ENCODE measurements around the gene EID3.
"Not testable (repeated sequence)": the region's sequence is repeated elsewhere in the genome, so short reads cannot be mapped to it uniquely, and the experiment has no call there.

EID3 gene

GRCh38 chr12:104320627-104321024, 17.1 kb downstream of the EID3 start:
- Histone ChIP-seq H3K36me3 (ENCODE audit: control insufficient read depth, insufficient read depth, low read length) (peaks cover 12% of the 10 kb centered on the region), H3K4me1 (ENCODE audit: control insufficient read depth, insufficient read depth, low read length) (no peaks in the 10 kb centered on the region), H3K27me3 (ENCODE audit: control insufficient read depth, insufficient read depth, low read length) (no peaks in the 10 kb centered on the region), H3K9ac (ENCODE audit: low read length) (no peak overlapping the region), H3K27ac (ENCODE audit: low read depth, low read length) (no peak overlapping the region), H3K4me3 (ENCODE audit: low read length) (no peak overlapping the region)

GRCh38 chr12:104321949-104322348, 18.4 kb downstream of the EID3 start:
- H3K4me3 ChIP-seq (ENCODE audit: low read length) = no peak overlapping the region
- peaks cover 13% of the 10 kb centered on the region for H3K36me3 ChIP-seq (ENCODE audit: control insufficient read depth, insufficient read depth, low read length)
- no peaks in the 10 kb centered on the region for H3K27me3 ChIP-seq (ENCODE audit: control insufficient read depth, insufficient read depth, low read length)
- H3K9ac ChIP-seq (ENCODE audit: low read length) = no peak overlapping the region
- H3K4me1 ChIP-seq (ENCODE audit: control insufficient read depth, insufficient read depth, low read length) = no peaks in the 10 kb centered on the region
- H3K27ac ChIP-seq (ENCODE audit: low read depth, low read length) = no peak overlapping the region

DNA sequence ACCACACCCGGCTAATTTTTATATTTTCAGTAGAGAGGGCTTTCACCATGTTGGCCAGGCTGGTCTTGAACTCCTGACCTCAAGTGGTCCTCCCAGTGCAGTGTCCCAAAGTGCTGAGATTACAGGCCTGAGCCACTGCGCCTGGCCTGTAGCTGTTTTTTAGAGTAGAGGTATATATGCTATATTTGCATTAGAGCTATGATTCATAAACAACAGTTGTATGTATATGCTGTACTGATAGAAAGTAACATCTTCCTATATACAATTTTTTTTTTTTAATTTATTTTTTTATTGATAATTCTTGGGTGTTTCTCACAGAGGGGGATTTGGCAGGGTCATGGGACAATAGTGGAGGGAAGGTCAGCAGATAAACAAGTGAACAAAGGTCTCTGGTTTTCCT, 19.0 kb downstream of the EID3 start:
- not testable (repeated sequence) for H3K27me3 ChIP-seq (ENCODE audit: control insufficient read depth, insufficient read depth, low read length); H3K4me3 ChIP-seq (ENCODE audit: low read length); H3K4me1 ChIP-seq (ENCODE audit: control insufficient read depth, insufficient read depth, low read length); H3K9ac ChIP-seq (ENCODE audit: low read length); H3K27ac ChIP-seq (ENCODE audit: low read depth, low read length)
- peaks cover 15% of the 10 kb centered on the region for H3K36me3 ChIP-seq (ENCODE audit: control insufficient read depth, insufficient read depth, low read length)

- H3K36me3 ChIP-seq (ENCODE audit: control insufficient read depth, insufficient read depth, low read length) = peaks cover 20% of the 10 kb centered on the region
- H3K4me1 ChIP-seq (ENCODE audit: control insufficient read depth, insufficient read depth, low read length) = no peaks in the 10 kb centered on the region
- no peak overlapping the region for H3K4me3 ChIP-seq (ENCODE audit: low read length)
- no peaks in the 10 kb centered on the region for H3K27me3 ChIP-seq (ENCODE audit: control insufficient read depth, insufficient read depth, low read length)
- H3K27ac ChIP-seq (ENCODE audit: low read depth, low read length) = no peak overlapping the region
- H3K9ac ChIP-seq (ENCODE audit: low read length) = no peak overlapping the region
These were observed 20.4 kb downstream of the EID3 start for GRCh38 chr12:104323899-104324298.

DNA sequence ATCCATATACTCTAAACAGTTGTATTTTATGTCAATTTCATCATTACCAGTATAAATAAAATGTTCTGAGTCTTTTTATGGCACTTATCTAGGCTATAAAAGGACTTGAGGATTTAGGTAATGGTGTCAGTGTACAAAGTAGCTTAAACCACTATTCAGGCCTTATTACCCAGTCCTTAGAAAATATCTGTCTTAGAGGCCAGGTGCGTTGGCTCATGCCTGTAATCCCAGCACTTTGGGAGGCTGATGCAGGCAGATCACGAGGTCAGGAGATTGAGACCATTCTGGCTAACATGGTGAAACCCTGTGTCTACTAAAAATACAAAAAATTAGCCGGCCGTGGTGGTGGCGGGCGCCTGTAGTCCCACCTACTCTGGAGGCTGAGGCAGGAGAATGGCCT, 24.7 kb downstream of the EID3 start:
- H3K27ac ChIP-seq (ENCODE audit: low read depth, low read length); H3K9ac ChIP-seq (ENCODE audit: low read length); H3K4me1 ChIP-seq (ENCODE audit: control insufficient read depth, insufficient read depth, low read length); H3K4me3 ChIP-seq (ENCODE audit: low read length); H3K27me3 ChIP-seq (ENCODE audit: control insufficient read depth, insufficient read depth, low read length): not testable (repeated sequence)
- H3K36me3 ChIP-seq (ENCODE audit: control insufficient read depth, insufficient read depth, low read length) = peaks cover 13% of the 10 kb centered on the region

DNA sequence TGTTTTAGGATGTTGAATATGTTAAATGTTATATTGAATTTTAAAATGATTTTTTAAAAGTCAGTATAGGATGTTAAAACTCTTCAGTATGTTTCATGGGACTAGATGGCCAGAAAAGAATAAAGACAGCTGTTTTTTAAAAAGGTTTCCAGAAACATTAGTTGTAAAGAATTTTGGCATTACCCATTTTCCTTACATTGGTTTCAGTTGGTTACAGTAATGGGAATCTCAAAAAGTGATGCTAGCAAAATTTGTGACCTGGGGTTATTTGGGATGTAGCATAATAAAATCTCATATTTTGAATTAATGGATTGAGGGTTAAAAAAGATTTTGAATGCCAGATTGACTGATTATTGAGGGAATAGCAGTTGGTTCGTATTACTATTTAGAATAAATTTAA, 25.3 kb downstream of the EID3 start:
- Histone ChIP-seq H3K4me3 (ENCODE audit: low read length) (no peak overlapping the region), H3K27ac (ENCODE audit: low read depth, low read length) (no peak overlapping the region), H3K27me3 (ENCODE audit: control insufficient read depth, insufficient read depth, low read length) (no peaks in the 10 kb centered on the region), H3K4me1 (ENCODE audit: control insufficient read depth, insufficient read depth, low read length) (no peaks in the 10 kb centered on the region), H3K9ac (ENCODE audit: low read length) (no peak overlapping the region), H3K36me3 (ENCODE audit: control insufficient read depth, insufficient read depth, low read length) (peaks cover 13% of the 10 kb centered on the region)

DNA sequence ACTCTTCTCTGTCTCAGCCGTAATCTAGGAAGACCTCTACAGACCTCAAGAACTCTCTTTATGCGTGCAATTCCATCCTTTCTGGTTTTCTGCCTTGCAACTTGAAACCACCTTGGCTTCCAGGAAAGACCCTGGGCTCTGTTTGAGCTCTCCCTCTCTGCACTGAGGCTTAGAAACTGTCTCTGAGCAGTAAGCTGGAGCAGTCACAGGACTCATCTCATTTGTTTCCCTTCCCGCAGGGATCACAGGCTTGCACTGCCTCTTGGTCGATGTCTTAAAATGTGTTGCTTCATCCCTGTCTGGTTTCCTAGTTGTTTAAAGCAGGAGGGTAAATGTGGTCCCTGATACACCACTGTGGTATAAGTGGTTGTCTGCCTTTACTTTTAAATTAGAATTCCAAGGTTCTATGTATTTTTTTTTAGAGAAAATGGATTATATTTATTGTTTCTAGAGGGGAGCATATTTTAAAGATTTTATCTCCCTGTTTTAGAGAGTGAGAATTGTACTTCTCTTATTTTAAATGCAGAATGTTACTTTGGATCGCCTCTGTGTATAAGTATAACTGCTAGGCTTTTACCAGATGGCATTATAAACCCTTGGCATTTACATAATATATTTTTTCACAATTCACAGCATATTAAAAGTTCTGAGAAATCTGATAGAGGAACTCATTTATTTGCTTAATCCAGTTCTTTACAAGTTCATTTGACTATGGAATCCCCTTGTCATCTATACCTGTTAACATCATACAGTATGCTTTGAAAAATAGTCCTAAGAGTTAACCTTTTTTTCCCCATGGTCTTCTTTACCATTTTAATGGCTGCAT, 26.4 kb downstream of the EID3 start:
- Histone ChIP-seq H3K9ac (ENCODE audit: low read length) (no peak overlapping the region), H3K27ac (ENCODE audit: low read depth, low read length) (no peak overlapping the region), H3K4me3 (ENCODE audit: low read length) (no peak overlapping the region), H3K36me3 (ENCODE audit: control insufficient read depth, insufficient read depth, low read length) (peaks cover 10% of the 10 kb centered on the region), H3K27me3 (ENCODE audit: control insufficient read depth, insufficient read depth, low read length) (no peaks in the 10 kb centered on the region), H3K4me1 (ENCODE audit: control insufficient read depth, insufficient read depth, low read length) (no peaks in the 10 kb centered on the region)

GRCh38 chr12:104331376-104331775, 27.8 kb downstream of the EID3 start:
- no peaks in the 10 kb centered on the region for H3K27me3 ChIP-seq (ENCODE audit: control insufficient read depth, insufficient read depth, low read length)
- no peak overlapping the region for H3K9ac ChIP-seq (ENCODE audit: low read length)
- no peak overlapping the region for H3K4me3 ChIP-seq (ENCODE audit: low read length)
- H3K4me1 ChIP-seq (ENCODE audit: control insufficient read depth, insufficient read depth, low read length) = no peaks in the 10 kb centered on the region
- H3K36me3 ChIP-seq (ENCODE audit: control insufficient read depth, insufficient read depth, low read length) = peaks cover 7% of the 10 kb centered on the region
- H3K27ac ChIP-seq (ENCODE audit: low read depth, low read length) = no peak overlapping the region

- not testable (repeated sequence) for H3K4me3 ChIP-seq (ENCODE audit: low read length); H3K9ac ChIP-seq (ENCODE audit: low read length); H3K27ac ChIP-seq (ENCODE audit: low read depth, low read length); H3K36me3 ChIP-seq (ENCODE audit: control insufficient read depth, insufficient read depth, low read length); H3K4me1 ChIP-seq (ENCODE audit: control insufficient read depth, insufficient read depth, low read length); H3K27me3 ChIP-seq (ENCODE audit: control insufficient read depth, insufficient read depth, low read length)
These were observed 28.7 kb downstream of the EID3 start for GRCh38 chr12:104332273-104332672.

DNA sequence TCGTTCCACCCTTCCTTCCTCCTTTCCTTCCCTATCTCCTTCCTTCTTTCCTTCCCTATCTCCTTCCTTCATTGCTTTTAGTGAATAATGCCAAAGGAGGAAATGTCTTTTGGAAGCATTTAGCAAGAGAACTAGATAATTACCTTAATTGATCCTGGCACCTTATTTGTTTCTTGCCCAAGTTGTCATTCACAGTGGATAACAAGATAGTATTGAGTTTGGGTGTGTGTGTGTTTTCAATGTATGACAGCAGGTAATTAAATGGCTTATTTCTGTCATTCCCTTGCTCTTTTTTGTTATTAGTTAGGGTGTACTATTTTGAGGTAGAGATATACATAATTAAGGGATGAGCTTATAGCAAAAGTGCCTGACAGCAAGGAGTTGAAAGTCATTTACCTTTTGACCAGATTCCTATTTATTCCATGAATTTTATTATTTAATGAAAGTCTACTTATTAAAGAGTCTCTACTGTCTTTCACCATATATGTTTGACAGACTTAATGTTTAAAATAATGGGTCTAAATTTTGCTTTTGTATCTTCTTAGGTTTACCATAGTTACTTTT, 30.2 kb downstream of the EID3 start:
- Histone ChIP-seq H3K4me3 (ENCODE audit: low read length) (no peak overlapping the region), H3K27ac (ENCODE audit: low read depth, low read length) (no peak overlapping the region), H3K9ac (ENCODE audit: low read length) (no peak overlapping the region), H3K4me1 (ENCODE audit: control insufficient read depth, insufficient read depth, low read length) (no peaks in the 10 kb centered on the region), H3K36me3 (ENCODE audit: control insufficient read depth, insufficient read depth, low read length) (no peaks in the 10 kb centered on the region), H3K27me3 (ENCODE audit: control insufficient read depth, insufficient read depth, low read length) (no peaks in the 10 kb centered on the region)

- Histone ChIP-seq H3K4me3 (ENCODE audit: low read length) (no peak overlapping the region), H3K36me3 (ENCODE audit: control insufficient read depth, insufficient read depth, low read length) (peaks cover 5% of the 10 kb centered on the region), H3K27me3 (ENCODE audit: control insufficient read depth, insufficient read depth, low read length) (no peaks in the 10 kb centered on the region), H3K9ac (ENCODE audit: low read length) (no peak overlapping the region), H3K4me1 (ENCODE audit: control insufficient read depth, insufficient read depth, low read length) (no peaks in the 10 kb centered on the region), H3K27ac (ENCODE audit: low read depth, low read length) (no peak overlapping the region)
These were observed 31.0 kb downstream of the EID3 start for GRCh38 chr12:104334581-104334980.

DNA sequence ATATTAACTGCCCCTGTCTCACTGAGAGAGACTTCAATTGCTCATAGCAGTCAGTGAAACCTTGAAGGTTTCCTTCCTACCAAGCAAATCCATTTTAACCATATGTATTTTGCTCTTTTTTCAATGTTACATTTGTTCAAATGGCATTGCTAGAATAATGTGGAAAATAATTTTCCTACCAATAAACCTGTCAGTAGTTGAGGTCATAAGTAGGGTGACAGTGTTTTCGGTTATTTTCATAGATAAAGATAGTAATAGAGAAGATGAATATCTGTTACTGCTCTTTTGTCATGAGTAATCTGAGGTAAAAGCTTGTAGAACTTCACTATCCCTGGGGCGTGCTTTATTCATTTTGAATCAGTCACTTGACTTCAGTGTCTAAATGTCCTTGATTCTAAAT, 32.6 kb downstream of the EID3 start:
- peaks cover 3% of the 10 kb centered on the region for H3K4me1 ChIP-seq (ENCODE audit: control insufficient read depth, insufficient read depth, low read length)
- H3K9ac ChIP-seq (ENCODE audit: low read length) = no peak overlapping the region
- H3K4me3 ChIP-seq (ENCODE audit: low read length) = no peak overlapping the region
- no peaks in the 10 kb centered on the region for H3K27me3 ChIP-seq (ENCODE audit: control insufficient read depth, insufficient read depth, low read length)
- no peak overlapping the region for H3K27ac ChIP-seq (ENCODE audit: low read depth, low read length)
- H3K36me3 ChIP-seq (ENCODE audit: control insufficient read depth, insufficient read depth, low read length) = peaks cover 16% of the 10 kb centered on the region

DNA sequence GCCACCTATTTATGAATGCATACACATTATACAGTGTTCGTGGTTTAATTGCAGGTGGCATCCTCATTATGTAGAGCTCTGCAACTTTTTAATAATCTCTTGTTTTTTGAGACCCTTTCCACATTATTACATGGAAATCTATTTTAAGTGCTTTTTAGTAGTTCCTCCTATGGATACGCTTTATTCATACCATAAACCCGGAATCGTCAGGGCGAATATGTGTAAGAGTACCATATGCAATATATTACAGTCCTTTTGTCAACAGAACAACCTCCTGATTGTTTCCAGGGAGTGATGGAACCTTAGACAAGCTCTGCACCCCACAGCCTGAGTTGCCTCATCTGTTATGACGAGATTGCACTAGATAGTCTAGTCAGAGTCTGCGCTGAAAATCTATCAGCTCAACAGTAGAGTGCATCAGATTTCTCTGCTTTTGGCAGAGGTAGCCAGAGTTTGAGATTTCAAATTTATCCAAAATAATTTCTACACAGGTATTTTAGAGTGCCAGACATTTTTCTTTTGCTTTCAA, 33.6 kb downstream of the EID3 start:
- no peaks in the 10 kb centered on the region for H3K27me3 ChIP-seq (ENCODE audit: control insufficient read depth, insufficient read depth, low read length)
- no peak overlapping the region for H3K9ac ChIP-seq (ENCODE audit: low read length)
- no peak overlapping the region for H3K27ac ChIP-seq (ENCODE audit: low read depth, low read length)
- H3K4me1 ChIP-seq (ENCODE audit: control insufficient read depth, insufficient read depth, low read length) = peaks cover 3% of the 10 kb centered on the region
- H3K36me3 ChIP-seq (ENCODE audit: control insufficient read depth, insufficient read depth, low read length) = peaks cover 17% of the 10 kb centered on the region
- no peak overlapping the region for H3K4me3 ChIP-seq (ENCODE audit: low read length)

Measured in rectal smooth muscle tissue (tissue), 1 donor.